ENCODE measurements around the gene RMDN3.

- TF ChIP-seq CTCF (IDR thresholded peaks at IDR 0.05) (no peak), POLR2A (IDR thresholded peaks at IDR 0.05) (no peak), POLR2AphosphoS5 (IDR thresholded peaks at IDR 0.05) (no peak)
Observed at GRCh38 chr15:40793216-40793989, 38.3 kb upstream of the RMDN3 start.
